Stimulated activated CD4-positive, alpha-beta T cell treated with anti-CD3 and anti-CD28 coated beads, Interleukin-1b, Interleukin-23, amount 100 ng/mL, for 24 hours (primary cell): ENCODE data around the gene OLA1.

Experiments
- DNase-seq, 4 experiments: peaks; one replicate each; pipeline ENCODE4 v3.0.0-alpha.2; 2020; ENCODE audit warnings: low read depth in 4 of 4, low spot score in 1 of 4

Gene OLA1

GRCh38 chr2:174180726-174181236 is 67.6 kb downstream of the OLA1 start:
- DNase-seq = no peak

DNA sequence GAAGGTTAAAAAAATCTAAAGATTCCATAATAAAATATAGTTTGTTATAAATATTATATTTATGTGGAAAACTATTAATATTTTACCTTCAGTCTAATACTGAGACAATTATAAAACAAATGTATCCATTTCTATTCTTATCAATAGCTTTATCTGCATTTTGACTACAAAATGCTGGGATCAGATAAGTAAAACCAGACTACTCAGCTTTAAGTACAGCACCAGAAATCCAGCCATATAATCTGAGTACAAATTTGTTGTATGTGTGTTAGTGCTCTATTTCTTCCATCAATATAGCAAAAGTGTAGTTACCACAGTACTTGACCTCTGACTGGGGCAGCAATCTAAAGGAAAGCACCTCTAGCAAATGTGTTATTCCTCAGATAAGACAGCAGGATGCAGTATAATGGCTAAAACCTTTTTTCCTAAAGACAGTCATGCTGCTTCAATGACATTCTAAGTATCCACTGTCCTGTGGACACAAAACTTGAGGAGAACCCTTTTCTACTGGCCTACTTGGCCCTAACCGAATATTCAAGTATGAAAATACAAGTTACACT is 68.1 kb downstream of the OLA1 start:
- no peak for DNase-seq

- no peak for DNase-seq
Observed at GRCh38 chr2:174177316-174177890, 70.9 kb downstream of the OLA1 start.

DNA sequence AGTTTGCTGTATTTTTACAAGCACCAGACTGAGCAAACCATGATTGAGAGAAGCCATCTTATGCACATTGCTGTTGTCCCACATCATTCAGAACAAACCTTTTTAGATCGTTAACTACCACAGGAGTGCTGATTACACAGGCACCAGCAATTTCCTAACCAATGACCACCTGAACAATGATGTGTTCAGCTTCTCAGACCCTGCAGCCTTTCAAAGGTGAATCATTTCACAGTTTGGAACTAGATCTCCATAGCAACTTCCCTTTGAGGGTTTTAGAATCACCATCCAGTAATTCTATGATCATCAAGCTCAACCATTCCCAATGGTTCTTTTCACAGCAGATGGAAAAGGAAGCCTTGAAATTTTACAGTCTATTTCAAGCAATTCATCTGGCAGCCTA is 71.4 kb downstream of the OLA1 start:
- DNase-seq = no peak

DNA sequence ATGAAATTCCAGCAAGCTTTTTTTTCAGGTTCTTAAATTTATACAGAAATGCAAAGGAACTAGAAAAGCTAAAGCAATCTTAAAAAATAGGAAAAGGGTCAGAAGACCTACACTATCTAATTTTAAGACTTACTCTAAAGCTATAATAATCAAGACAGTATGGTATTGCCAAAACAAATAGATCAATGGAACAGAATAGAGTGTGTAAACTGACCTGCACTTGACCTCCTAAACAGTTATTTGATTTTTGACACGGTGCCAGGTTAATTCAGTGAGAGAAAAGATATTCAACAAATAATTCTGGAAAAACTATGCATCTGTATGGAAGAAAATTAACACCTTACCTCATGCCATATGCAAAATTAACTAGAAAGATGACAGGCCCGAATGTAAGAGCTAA is 73.6 kb downstream of the OLA1 start:
- DNase-seq = no peak

- DNase-seq = no peak
Observed at GRCh38 chr2:174172802-174173355, 75.5 kb downstream of the OLA1 start.

GRCh38 chr2:174171686-174172445 is 76.5 kb downstream of the OLA1 start:
- DNase-seq = no peak

DNA sequence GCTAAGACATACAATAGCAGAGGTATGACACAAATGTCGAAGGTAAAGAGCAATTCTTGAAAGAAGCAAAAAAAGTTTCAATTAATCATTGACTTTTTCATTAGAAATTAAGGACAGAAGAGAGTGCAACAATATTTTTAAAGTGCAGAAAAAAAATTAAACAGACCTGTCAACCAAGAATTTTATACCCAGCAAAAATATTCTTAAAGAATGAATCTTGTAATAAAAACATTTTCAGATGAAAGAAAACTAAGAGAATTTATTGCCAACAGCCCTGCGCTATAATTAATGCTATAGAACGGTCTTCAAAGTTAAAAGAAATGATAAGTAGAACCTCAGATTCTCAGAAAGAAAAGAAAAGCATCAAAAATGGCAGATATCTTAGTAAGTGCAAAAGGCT is 79.0 kb downstream of the OLA1 start:
- DNase-seq = no peak

- no peak for DNase-seq
Observed at GRCh38 chr2:174166261-174166660, 82.1 kb downstream of the OLA1 start.

DNA sequence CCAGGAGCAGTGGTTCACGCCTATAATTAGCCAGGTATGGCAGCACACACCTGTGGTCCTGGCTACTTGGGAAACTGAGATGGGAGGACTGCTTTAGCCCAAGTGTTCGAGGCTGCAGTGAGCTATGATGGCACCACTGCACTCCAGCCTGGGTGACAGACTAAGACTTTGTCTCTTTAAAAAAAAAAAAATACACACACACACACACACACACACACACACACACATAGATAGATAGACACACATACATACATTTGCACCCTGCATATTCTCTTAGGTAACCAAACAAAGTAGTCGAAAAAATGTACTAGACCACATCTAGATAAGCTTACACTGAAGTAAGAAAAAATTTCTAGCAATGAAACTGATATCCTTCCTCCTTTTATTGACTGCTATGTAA is 86.8 kb downstream of the OLA1 start:
- DNase-seq = no peak

DNA sequence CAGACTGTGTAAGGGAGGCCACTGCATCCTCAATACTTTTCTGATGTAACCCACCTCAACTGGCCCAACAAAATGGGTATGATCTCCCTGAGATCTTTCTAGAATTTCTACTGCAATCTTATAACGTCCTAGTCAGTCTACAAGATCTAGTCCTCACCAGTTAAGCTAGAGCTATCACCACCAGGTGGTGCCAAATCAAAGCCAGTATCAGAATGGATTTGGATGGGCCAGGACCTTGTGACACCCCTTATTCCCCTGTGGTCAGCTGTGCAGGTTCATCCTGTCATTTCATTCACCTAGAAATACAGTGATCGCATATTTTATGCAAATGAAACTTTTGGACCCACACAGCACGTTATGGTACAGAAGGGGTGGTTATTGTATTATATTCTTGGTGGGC is 90.3 kb downstream of the OLA1 start:
- no peak for DNase-seq

DNA sequence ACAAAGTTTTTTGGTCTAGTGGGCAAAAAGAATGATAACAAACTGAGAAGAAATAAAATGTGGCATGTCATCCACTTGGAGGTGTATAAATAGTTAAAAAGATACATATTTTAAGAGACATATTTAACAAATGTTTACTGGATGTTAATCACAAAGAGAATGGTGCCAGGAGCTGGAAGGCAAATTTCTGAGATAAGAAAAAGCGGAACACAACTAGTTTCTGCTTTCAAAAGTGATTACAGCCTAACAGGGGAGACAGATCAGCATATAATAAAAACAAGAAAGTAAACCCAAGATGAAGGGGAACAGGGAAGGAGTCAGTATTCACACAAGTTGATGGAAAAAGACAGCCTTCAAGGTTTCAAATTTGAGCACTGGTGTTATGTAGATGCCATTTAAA is 91.3 kb downstream of the OLA1 start:
- no peak for DNase-seq

DNA sequence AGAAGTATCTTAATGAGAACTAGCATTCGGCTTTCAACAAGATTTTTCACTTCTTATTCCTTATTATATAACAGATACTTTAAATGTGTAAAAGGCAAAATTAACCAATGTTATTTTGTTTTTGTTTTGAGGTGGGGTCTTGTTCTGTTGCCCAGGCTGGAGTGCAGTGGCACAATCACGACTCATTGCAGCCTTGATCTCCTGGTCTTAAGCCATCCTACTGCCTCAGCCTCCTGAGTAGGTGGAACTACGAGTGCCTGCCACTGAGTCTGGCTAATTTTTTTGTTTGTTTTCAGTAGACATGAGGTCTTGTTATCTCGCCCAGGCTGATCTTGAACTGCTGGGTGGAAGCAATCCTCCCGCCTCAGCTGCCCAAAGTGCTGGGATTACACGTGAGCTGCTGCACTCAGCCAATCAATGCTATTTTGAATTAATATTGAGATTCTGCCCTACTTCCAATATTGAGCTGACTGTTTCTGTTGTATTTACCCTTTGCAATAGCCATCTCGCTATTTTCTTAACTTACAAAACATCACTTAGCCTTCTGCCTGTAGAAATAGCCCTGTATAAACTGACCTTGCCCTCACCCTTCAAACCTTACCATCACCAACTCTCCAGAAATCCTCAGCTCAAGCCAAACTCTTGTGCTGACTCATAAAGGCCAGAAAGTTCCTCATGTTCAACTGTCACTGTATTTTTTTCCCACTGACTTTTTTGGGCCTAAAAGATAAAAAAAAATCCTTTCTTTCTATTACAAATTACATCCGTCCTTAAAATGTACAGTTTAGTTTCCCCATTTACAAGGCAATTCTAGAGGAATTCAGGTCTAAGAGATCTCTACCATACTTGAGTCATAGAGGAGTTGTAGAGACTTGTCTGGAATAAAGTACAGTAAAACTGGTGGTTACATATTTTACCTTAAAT is 94.3 kb downstream of the OLA1 start:
- DNase-seq = no peak

DNA sequence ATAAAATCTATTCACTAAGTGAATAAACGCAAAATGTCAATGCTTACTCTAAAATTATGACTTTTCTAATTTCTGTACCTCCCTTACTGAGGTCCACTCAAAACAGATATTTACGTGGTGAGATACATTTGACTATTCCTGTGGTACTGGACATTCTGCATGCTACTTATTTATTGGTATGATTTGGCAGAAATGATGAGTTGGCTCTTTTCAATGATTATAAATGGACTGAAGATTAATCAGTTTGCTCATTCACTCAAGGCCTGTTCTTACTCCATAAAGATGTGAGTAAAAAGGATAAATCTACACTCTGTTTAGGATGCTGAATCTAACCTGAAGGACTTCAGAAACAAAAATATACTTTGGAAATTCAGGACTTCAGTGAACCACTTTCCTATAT is 98.8 kb downstream of the OLA1 start:
- DNase-seq = no peak

DNA sequence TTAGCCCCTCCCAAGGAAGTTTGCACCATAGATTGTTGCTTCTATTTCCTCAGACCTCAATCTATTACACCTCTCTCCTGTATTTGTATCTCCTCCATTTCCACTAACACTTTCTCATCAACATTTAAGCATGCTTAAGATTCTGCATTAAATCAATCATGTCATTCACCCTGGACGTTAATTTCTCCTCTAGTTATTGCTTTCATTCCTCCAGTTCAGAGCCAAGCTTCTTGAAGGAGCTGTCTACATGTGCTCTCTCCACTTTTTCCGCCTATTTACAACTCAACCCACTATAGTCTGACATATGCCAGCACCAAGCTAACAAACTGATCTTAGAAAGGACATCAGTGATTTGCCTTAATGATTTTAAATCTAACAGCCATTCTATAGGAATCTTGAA is 99.5 kb downstream of the OLA1 start:
- no peak for DNase-seq

DNA sequence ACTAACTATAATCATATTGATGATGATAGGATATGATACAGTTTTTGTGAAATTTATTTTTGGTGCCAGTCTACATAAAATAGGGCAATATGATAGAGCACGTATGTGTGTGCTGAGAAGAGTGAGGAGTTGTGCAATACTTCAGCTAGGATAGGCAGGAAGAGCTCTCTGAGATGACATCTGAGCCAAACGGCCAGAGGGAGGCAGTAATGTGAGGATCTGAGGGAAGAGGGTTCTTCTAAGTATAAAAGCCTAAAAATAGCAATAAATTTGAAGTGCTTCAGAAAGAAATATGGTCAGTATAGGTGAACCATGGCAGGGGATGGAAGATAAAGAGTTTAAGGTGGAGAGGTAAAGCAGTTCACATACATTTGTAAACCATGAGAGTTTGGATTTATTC is 102.5 kb downstream of the OLA1 start:
- DNase-seq = no peak

DNA sequence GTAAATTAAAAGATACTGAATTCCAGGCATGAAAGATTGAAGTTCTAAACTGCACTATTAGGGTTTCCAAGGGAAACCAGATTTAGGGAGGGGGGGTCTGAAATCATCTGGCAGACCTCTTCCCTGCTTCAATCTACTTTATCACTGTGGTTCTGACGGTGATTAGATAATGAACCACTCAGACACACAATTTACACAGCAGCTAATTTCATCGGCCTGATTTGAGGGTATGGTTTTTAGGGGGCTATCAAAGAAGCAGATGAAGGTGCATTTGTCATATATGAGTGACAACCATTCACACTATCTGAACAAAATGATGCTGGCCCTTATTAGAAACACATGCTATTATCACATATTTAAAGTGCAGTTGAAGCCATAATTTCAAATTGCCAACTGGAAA is 106.0 kb downstream of the OLA1 start:
- DNase-seq = no peak

DNA sequence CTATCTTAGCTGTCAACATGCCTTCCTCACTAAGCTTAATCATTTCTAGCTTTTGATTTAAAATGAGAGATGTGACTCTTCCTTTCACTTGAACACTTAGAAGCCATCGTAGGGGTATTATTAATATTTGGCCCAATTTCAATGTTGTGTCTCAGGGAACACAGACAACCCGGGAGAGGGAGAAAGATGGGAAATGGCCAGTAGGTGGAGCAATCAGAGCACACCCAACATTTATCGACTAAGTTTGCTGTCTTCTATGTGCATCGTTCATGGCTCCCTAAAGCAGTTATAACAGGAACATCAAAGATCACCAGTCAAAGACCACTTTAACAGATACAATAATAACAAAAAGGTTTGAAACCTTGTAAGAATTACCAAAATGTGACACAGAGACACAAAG is 110.2 kb downstream of the OLA1 start:
- DNase-seq = no peak

DNA sequence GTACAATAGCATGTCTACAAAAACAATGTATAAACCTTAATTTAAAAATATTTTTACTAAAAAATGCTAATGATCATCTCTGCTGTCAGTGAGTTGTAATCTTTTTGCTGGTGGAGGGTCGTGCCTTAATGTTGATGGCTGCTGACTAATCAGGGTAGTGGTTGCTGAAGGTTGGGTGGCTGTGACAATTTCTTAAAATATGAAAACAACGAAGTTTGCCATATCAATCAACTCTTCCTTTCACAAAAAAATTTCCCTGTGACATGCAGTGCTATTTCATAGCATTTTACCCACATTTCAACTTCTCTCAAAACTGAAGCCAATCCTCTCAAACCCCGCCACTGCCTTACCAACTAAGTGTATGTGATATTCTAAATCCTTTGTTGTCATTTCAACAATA is 112.4 kb downstream of the OLA1 start:
- DNase-seq = no peak

GRCh38 chr2:174125090-174125489 is 123.2 kb downstream of the OLA1 start:
- no peak for DNase-seq

DNA sequence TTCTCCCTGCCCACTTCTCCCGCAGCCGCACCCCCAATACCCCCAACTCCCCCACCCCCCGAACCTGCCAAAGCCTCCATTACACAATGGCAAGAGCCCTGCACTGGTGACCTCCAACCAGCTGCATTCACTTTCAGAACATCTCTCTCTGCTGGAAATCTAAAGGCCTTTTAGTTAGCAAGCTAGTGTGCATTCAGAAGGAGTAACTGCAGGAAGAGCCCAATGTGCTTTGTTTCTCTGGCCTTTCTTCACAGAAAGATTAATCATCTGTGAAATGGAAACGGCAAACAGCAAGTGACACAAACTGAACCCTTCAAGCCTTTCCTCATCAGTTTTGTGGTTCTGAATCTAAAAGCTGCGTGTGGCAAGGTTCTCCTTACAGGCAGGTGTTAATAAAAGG is 124.2 kb downstream of the OLA1 start:
- no peak for DNase-seq
